GM23338 (cell line): ENCODE data around the gene VGLL4.

ENCODE experiments used
- EZH2 ChIP-seq: fragments of 200-600 bp; sonication (generic); IDR thresholded peaks from one replicate; pipeline ENCODE4 v1.8.0; 2017; ENCODE audit warnings: antibody characterized with exemption, mild to moderate bottlenecking, low read depth; ENCODE audit not compliant: unreplicated experiment
- EZH2phosphoT487 ChIP-seq: fragments of 200-600 bp; sonication (generic); IDR thresholded peaks from one replicate; pipeline ENCODE4 v1.8.1; 2018; ENCODE audit warnings: antibody characterized with exemption; ENCODE audit not compliant: unreplicated experiment
- POLR2AphosphoS5 ChIP-seq: IDR thresholded peaks from 2 replicates; pipeline ENCODE4 v1.6.1; 2016; ENCODE audit warnings: antibody characterized with exemption, low read depth
- TF ChIP-seq, protein P1 (sequence below), 2 experiments: fragments of 200-600 bp in 1 of 2; sonication (generic) in 1 of 2; conservative IDR thresholded peaks; 2 replicates each; pipeline versions ENCODE4 v1.5.1 to v1.6.1; 2016 to 2017; ENCODE audit warnings: antibody characterized with exemption in 2 of 2, low read depth in 2 of 2, mild to moderate bottlenecking in 2 of 2, moderate library complexity in 1 of 2
- TF ChIP-seq, protein P2 (sequence below): IDR thresholded peaks from one replicate; pipeline ENCODE4 v1.6.1; 2018; ENCODE audit warnings: antibody characterized with exemption; ENCODE audit not compliant: unreplicated experiment

DNA sequence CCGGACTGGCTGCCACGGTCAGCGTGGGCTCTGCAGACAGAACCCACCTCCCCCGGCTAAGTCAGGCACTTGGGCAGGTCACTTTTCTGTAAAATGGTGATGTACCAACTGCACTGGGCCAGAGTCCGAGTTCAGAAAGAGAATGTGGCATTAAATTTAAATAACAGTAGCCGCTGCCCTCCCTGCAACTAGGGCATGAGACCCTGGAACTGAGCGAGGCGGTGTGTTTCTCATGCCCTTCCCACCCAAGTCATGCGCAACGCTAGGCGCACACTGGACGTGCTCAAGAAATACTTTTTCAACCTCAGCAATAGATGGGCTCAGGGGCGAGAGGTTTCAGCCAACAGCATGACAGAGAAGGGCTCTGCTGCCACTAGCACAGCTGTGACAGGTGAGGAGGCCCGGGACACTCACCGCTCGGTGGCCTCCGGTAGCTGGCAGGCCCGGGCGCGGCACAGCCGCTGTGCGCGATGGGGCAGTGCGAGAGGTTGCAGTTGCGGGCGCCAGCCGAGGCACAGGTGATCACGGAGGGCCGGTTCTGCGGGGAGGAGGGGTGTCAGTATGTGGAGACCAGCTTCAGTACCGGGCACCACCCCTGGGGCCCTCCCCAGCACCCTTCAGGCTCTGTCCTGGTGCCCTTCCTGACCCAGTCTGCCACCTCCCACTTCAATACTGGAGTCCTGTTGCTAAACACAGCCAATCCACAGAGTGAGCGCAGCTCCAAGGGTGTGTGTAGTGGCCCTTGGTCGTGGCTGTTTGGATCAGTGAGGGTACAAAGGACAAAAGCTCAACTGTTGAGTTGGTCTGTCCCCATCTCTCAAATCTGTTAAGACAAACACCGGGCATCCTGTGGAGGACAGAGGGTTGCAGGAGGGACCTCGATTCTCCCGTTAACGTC lies 84.5 kb downstream of the VGLL4 start:
- TF ChIP-seq EZH2 (no peak), POLR2AphosphoS5 (no peak), EZH2phosphoT487 (no peak)
- TF ChIP-seq, protein P1, sequence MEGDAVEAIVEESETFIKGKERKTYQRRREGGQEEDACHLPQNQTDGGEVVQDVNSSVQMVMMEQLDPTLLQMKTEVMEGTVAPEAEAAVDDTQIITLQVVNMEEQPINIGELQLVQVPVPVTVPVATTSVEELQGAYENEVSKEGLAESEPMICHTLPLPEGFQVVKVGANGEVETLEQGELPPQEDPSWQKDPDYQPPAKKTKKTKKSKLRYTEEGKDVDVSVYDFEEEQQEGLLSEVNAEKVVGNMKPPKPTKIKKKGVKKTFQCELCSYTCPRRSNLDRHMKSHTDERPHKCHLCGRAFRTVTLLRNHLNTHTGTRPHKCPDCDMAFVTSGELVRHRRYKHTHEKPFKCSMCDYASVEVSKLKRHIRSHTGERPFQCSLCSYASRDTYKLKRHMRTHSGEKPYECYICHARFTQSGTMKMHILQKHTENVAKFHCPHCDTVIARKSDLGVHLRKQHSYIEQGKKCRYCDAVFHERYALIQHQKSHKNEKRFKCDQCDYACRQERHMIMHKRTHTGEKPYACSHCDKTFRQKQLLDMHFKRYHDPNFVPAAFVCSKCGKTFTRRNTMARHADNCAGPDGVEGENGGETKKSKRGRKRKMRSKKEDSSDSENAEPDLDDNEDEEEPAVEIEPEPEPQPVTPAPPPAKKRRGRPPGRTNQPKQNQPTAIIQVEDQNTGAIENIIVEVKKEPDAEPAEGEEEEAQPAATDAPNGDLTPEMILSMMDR (conservative IDR thresholded peaks at IDR 0.05; ENCODE audit: low read depth in 2 of 2) = no peak
- TF ChIP-seq, protein P2, sequence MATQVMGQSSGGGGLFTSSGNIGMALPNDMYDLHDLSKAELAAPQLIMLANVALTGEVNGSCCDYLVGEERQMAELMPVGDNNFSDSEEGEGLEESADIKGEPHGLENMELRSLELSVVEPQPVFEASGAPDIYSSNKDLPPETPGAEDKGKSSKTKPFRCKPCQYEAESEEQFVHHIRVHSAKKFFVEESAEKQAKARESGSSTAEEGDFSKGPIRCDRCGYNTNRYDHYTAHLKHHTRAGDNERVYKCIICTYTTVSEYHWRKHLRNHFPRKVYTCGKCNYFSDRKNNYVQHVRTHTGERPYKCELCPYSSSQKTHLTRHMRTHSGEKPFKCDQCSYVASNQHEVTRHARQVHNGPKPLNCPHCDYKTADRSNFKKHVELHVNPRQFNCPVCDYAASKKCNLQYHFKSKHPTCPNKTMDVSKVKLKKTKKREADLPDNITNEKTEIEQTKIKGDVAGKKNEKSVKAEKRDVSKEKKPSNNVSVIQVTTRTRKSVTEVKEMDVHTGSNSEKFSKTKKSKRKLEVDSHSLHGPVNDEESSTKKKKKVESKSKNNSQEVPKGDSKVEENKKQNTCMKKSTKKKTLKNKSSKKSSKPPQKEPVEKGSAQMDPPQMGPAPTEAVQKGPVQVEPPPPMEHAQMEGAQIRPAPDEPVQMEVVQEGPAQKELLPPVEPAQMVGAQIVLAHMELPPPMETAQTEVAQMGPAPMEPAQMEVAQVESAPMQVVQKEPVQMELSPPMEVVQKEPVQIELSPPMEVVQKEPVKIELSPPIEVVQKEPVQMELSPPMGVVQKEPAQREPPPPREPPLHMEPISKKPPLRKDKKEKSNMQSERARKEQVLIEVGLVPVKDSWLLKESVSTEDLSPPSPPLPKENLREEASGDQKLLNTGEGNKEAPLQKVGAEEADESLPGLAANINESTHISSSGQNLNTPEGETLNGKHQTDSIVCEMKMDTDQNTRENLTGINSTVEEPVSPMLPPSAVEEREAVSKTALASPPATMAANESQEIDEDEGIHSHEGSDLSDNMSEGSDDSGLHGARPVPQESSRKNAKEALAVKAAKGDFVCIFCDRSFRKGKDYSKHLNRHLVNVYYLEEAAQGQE = no peak
